GM12872 (cell line): ENCODE measurements around the gene CXCL14.

Experiments
- CTCF ChIP-seq: IDR thresholded peaks from 3 replicates; pipeline ENCODE4 v1.5.1; 2011; ENCODE audit warnings: low read depth, mild to moderate bottlenecking, low read length, moderate library complexity; ENCODE audit not compliant: insufficient read depth

CXCL14 gene

DNA sequence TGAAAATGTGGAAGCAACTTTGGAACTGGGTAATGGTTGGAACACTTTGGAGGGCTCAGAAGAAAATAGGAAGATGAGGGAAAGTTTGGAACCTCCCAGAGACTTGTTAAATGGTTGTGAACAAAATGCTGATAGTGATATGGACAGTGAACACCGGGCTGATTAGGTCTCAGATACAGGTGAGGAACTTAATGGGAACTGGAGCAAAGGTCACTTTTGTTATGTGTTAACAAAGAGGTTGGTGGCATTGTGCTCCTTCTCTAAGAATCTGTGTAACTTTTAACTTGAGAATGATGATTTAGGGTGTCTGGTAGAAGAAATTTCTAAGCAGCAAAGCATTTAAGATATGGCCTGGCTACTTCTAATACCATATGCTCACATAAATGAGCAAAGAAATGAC, 36.4 kb upstream of the CXCL14 start:
- TF ChIP-seq CTCF = no peak

- no peak for TF ChIP-seq CTCF
These were observed 31.2 kb upstream of the CXCL14 start for GRCh38 chr5:135609981-135610380.

DNA sequence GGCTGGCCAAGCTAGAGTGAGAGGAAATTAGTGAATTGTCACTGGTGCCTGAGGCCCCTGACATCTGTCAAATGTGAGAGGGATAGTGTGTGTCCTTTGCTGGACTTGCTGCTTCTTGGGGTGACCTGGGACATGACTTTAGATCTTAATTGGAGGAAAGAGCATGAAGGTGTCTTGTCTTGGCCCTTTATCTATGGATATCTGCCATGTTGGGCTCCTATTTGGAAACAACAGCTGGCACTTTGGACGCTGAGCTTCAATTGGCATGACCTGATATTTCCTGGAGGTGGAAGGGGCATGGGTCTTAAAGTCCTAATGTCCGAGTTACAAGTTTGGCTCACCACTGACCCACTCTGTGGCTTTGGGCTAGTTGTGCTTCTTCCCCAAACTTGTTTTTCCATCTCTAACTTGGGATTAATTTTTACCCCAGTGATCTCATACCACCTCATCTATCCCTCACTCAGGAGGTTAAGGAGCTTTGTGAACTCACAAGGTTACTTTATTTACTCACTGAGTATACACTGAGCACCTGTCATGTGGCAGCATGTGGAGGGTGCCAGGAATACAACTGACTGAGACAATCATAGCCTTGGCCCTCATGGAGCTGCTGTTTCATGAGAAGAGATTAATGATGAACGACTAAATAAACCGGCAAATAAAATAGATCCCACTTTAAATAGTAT, 30.1 kb upstream of the CXCL14 start:
- TF ChIP-seq CTCF = no peak

DNA sequence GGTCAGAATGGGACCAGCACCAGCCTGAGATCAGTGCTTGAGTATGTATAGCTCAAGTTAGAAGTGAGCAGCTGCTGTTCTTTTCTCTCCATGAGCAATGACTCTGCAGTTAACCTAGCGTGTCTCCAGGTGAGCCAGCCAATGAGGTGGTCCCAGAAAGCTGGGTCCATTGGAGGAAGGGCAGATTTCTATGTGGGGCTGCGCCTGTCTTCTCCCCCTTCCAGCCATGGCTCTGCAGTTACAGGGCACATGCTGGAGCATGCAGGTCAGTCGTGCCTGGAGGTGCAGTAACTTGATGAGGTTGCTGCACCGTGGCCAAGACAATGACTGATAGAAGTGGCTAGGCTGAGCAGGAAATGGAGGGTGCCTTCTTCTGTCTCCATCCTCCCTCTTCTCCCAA, 29.6 kb upstream of the CXCL14 start:
- TF ChIP-seq CTCF = no peak

- no peak for TF ChIP-seq CTCF
These were observed 27.6 kb upstream of the CXCL14 start for GRCh38 chr5:135606431-135606830.

- no peak for TF ChIP-seq CTCF
These were observed 26.4 kb upstream of the CXCL14 start for GRCh38 chr5:135605221-135605620.

DNA sequence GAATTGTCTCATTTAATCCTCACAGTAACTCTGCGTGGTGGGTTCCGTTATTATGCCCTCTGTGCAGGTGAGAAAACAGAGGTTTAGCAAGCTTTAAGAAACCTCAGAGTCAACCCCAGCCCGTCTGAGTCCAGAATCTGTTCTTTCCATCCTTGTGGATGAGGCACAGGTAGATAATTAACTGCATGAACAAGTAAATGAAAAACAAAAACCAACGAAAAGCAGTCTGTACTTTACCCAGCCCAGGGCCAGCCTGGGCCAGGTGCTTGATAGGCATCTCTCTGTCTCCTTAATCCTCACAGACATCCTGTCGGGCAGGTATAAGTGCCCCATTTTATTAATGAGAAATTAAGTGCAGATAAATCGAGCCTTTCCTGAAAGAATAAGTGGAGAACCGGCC, 25.3 kb upstream of the CXCL14 start:
- TF ChIP-seq CTCF = no peak
